Ovary (tissue), 9 donors: ENCODE measurements around the gene CEP120. TPM values are rescaled to one million over a fixed set of nuclear protein-coding genes. Genes with fewer than 3 reads are reported as not detected.
"Not testable (repeated sequence)": the region's sequence is repeated elsewhere in the genome, so short reads cannot be mapped to it uniquely, and the experiment has no call there.

ENCODE experiments used
- DNase-seq, 5 donors: peaks; one replicate each; pipeline ENCODE4 v3.0.0-alpha.2; 2019 to 2020
- H3K27ac ChIP-seq, 2 donors: fragments of 200-600 bp; one replicate each; pipeline versions ENCODE4 v1.5.1 to v1.8.0; 2019 to 2022
- H3K27me3 ChIP-seq: fragments of 200-600 bp; one replicate; pipeline ENCODE4 v1.8.0; 2022
- H3K36me3 ChIP-seq: fragments of 200-600 bp; sonication (generic); one replicate; pipeline ENCODE4 v1.5.1; 2019
- H3K4me1 ChIP-seq: one replicate; pipeline ENCODE4 v1.8.1; 2013; ENCODE audit warnings: mild to moderate bottlenecking, moderate library complexity; ENCODE audit not compliant: insufficient read depth
- H3K4me3 ChIP-seq: fragments of 200-600 bp; sonication (generic); one replicate; pipeline ENCODE4 v1.5.1; 2017
- H3K9me3 ChIP-seq, 2 donors: fragments of 200-600 bp in 1 of 2; sonication (generic) in 1 of 2; one replicate each; pipeline versions ENCODE4 v1.5.1 to v1.8.1; 2013 to 2019; ENCODE audit warnings: mild to moderate bottlenecking in 1 of 2, moderate library complexity in 1 of 2
- CTCF ChIP-seq, 3 donors: fragments of 450-650 bp in 2 of 3; fragments of 200-600 bp in 1 of 3; IDR thresholded peaks; one replicate each; pipeline versions ENCODE4 v1.5.1 to v1.8.0; 2016 to 2022; ENCODE audit warnings: antibody characterized with exemption in 3 of 3, mild to moderate bottlenecking in 1 of 3
- EP300 ChIP-seq: sonication (generic); formaldehyde crosslinking; IDR thresholded peaks from one replicate; pipeline ENCODE4 v1.6.1; 2017; ENCODE audit warnings: antibody characterized with exemption
- POLR2A ChIP-seq: fragments of 450-650 bp; IDR thresholded peaks from one replicate; pipeline ENCODE4 v1.6.1; 2017; ENCODE audit warnings: antibody characterized with exemption, mild to moderate bottlenecking, moderate library complexity
- WGBS, 3 donors: extraction: QIAGEN DNeasy Blood & Tissue Kit in 1 of 3; methylation state at CpG; one replicate each; pipeline versions ENCODE4 v1.1.5 to v1.1.7; 2013 to 2017; 5-methylcytosine and 5-hydroxymethylcytosine counted together
- intact Hi-C, 4 donors: fragments of 100-400 bp; cut with DNase I; formaldehyde crosslinking; loops; one replicate each; pipeline versions ENCODE4 v1.11.0 to v1.15.1; 2022 to 2023
- polyA plus RNA-seq, 2 donors: library from polyadenylated mRNA; stranded (reverse); fragments of 200-250 nt in 1 of 2; fragments of 350-450 nt in 1 of 2; fragmentation: Illumina TruSeq in 1 of 2; extraction: RNeasy Lipid Tissue Mini Kit (QIAGEN cat#74804) in 1 of 2; gene quantifications; one replicate each; pipeline ENCODE4 v1.2.3, GENCODE V29; 2013 to 2014
- total RNA-seq, 7 donors: library from RNA; depleted of rRNA in 2 of 7; stranded (reverse); fragments of >200 nt in 2 of 7; fragmentation: NEBNext Ultra II Directional in 3 of 7; extraction: Animal tissue kit (Norgen Biotek cat#: 25700) in 3 of 7; gene quantifications; one replicate each; pipeline versions ENCODE4 v1.1.0 to v1.2.4, GENCODE V29; 2016 to 2023
- donor health status: DM: no; HTN: no; CAD: no; lungs with moderate emphysema.
- donor health status: DM: no; HTN: no; CAD: no.
- donor health status: Bipolar disorder and iron deficiency.
- donor health status: DM: yes; HTN: yes; CAD: no.
- donor health status: DM: no; HTN: no; CAD: no.
- donor health status: DM: yes; HTN: yes; CAD: no.

Gene CEP120
- total and polyA plus RNA-seq, 9 donors = 15.3 to 33.0 (median 28.9) TPM

- intact Hi-C loops = no loop called here
- TF ChIP-seq CTCF (IDR thresholded peaks at IDR 0.05) = no peak
- no peak for TF ChIP-seq EP300
- no peak for TF ChIP-seq POLR2A
- 86% methylated on average over 3 of the region's 3 CpGs for WGBS, 3 donors
- H3K27me3 ChIP-seq = no peaks in the 10 kb centered on the region
- no peak overlapping the region for H3K4me3 ChIP-seq
- H3K9me3 ChIP-seq = no peaks in the 10 kb centered on the region
- H3K27ac ChIP-seq = no peak overlapping the region
- DNase-seq = no peak
- H3K36me3 ChIP-seq = no peaks in the 10 kb centered on the region
- H3K4me1 ChIP-seq = no peaks in the 10 kb centered on the region
These were observed 11.0 kb downstream of the CEP120 start for GRCh38 chr5:123412206-123412605.

GRCh38 chr5:123401999-123402398, 21.2 kb downstream of the CEP120 start:
- H3K4me3 ChIP-seq, DNase-seq, H3K27ac ChIP-seq, H3K4me1 ChIP-seq, H3K27me3 ChIP-seq, H3K36me3 ChIP-seq, intact Hi-C loops, H3K9me3 ChIP-seq: not testable (repeated sequence)
- WGBS, 3 donors = 88 to 98% (median 92%) methylated on average over 10 to 12 of the region's 12 CpGs

- H3K4me1 ChIP-seq = no peaks in the 10 kb centered on the region
- intact Hi-C loops = no loop called here
These were observed 21.9 kb downstream of the CEP120 start for GRCh38 chr5:123401320-123401719.

GRCh38 chr5:123400870-123401291, 22.3 kb downstream of the CEP120 start:
- H3K9me3 ChIP-seq, DNase-seq, H3K36me3 ChIP-seq, H3K27ac ChIP-seq, intact Hi-C loops, H3K4me3 ChIP-seq, H3K4me1 ChIP-seq, H3K27me3 ChIP-seq: not testable (repeated sequence)
- WGBS, 3 donors = 96 to 97% (median 96%) methylated on average over 23 of the region's 23 CpGs

More at GRCh38 chr5:123401320-123401719, 21.9 kb downstream of the CEP120 start:
- DNase-seq = no peak
- Histone ChIP-seq H3K9me3 (no peaks in the 10 kb centered on the region), H3K36me3 (no peaks in the 10 kb centered on the region), H3K27ac (no peak overlapping the region), H3K4me3 (no peak overlapping the region), H3K27me3 (no peaks in the 10 kb centered on the region)
- no peak for TF ChIP-seq POLR2A
- TF ChIP-seq EP300 = no peak
- no peak for TF ChIP-seq CTCF (IDR thresholded peaks at IDR 0.05)
- 94 to 98% (median 95%) methylated on average over 15 of the region's 15 CpGs for WGBS, 3 donors

- Histone ChIP-seq H3K4me1 (no peaks in the 10 kb centered on the region), H3K27me3 (no peaks in the 10 kb centered on the region), H3K27ac (no peak overlapping the region), H3K9me3 (no peaks in the 10 kb centered on the region), H3K36me3 (no peaks in the 10 kb centered on the region), H3K4me3 (no peak overlapping the region)
- no peak for TF ChIP-seq POLR2A
- no peak for TF ChIP-seq CTCF (IDR thresholded peaks at IDR 0.05)
- TF ChIP-seq EP300 = no peak
- intact Hi-C loops = no loop called here
- DNase-seq = no peak
- 94 to 100% (median 100%) methylated on average over 1 of the region's 1 CpG for WGBS, 3 donors
These were observed 25.0 kb downstream of the CEP120 start for GRCh38 chr5:123398058-123398733.
